ENCODE data around the gene MYO18A. TPM values are rescaled to one million over a fixed set of nuclear protein-coding genes. Genes with fewer than 3 reads are reported as not detected.

Gene MYO18A
- total RNA-seq, 1 experiment from 2014 or later = 10.6 TPM

- DNase-seq (ENCODE audit: extremely low read depth, low read depth) = no peak
These were observed 95.6 kb downstream of the MYO18A start for GRCh38 chr17:29084541-29085146.

- DNase-seq (ENCODE audit: extremely low read depth, low read depth) = no peak
These were observed 99.2 kb downstream of the MYO18A start for GRCh38 chr17:29080965-29081364.

- DNase-seq (ENCODE audit: extremely low read depth, low read depth) = no peak
These were observed 99.9 kb downstream of the MYO18A start for GRCh38 chr17:29080323-29080722.

GRCh38 chr17:29079887-29080286, 100.3 kb downstream of the MYO18A start:
- no peak for DNase-seq (ENCODE audit: extremely low read depth, low read depth)

GRCh38 chr17:29079433-29079832, 100.8 kb downstream of the MYO18A start:
- no peak for DNase-seq (ENCODE audit: extremely low read depth, low read depth)

- no peak for DNase-seq (ENCODE audit: extremely low read depth, low read depth)
These were observed 101.8 kb downstream of the MYO18A start for GRCh38 chr17:29078183-29079045.

GRCh38 chr17:29077320-29077719, 102.9 kb downstream of the MYO18A start:
- no peak for DNase-seq (ENCODE audit: extremely low read depth, low read depth)

- no peak for DNase-seq (ENCODE audit: extremely low read depth, low read depth)
These were observed 103.5 kb downstream of the MYO18A start for GRCh38 chr17:29076722-29077121.

- no peak for DNase-seq (ENCODE audit: extremely low read depth, low read depth)
These were observed 104.1 kb downstream of the MYO18A start for GRCh38 chr17:29076087-29076486.

GRCh38 chr17:29074488-29074887, 105.7 kb downstream of the MYO18A start:
- no peak for DNase-seq (ENCODE audit: extremely low read depth, low read depth)

GRCh38 chr17:29073520-29073919, 106.7 kb downstream of the MYO18A start:
- DNase-seq (ENCODE audit: extremely low read depth, low read depth) = no peak

- DNase-seq (ENCODE audit: extremely low read depth, low read depth) = no peak
These were observed 107.2 kb downstream of the MYO18A start for GRCh38 chr17:29073045-29073444.

GRCh38 chr17:29071303-29071702, 108.9 kb downstream of the MYO18A start:
- no peak for DNase-seq (ENCODE audit: extremely low read depth, low read depth)

- no peak for DNase-seq (ENCODE audit: extremely low read depth, low read depth)
These were observed 109.4 kb downstream of the MYO18A start for GRCh38 chr17:29070781-29071180.

- no peak for DNase-seq (ENCODE audit: extremely low read depth, low read depth)
These were observed 109.9 kb downstream of the MYO18A start for GRCh38 chr17:29070308-29070707.

- no peak for DNase-seq (ENCODE audit: extremely low read depth, low read depth)
These were observed 110.6 kb downstream of the MYO18A start for GRCh38 chr17:29069526-29070041.

- no peak for DNase-seq (ENCODE audit: extremely low read depth, low read depth)
These were observed 111.4 kb downstream of the MYO18A start for GRCh38 chr17:29068818-29069217.

- no peak for DNase-seq (ENCODE audit: extremely low read depth, low read depth)
These were observed 113.6 kb downstream of the MYO18A start for GRCh38 chr17:29066606-29067005.

- DNase-seq (ENCODE audit: extremely low read depth, low read depth) = no peak
These were observed 114.2 kb downstream of the MYO18A start for GRCh38 chr17:29066047-29066446.

- no peak for DNase-seq (ENCODE audit: extremely low read depth, low read depth)
These were observed 116.2 kb downstream of the MYO18A start for GRCh38 chr17:29063992-29064391.

- DNase-seq (ENCODE audit: extremely low read depth, low read depth) = no peak
These were observed 118.0 kb downstream of the MYO18A start for GRCh38 chr17:29062215-29062614.

- DNase-seq (ENCODE audit: extremely low read depth, low read depth) = no peak
These were observed 119.2 kb downstream of the MYO18A start for GRCh38 chr17:29061036-29061435.
